ENCODE measurements around the gene GJC1.
"Not testable (repeated sequence)": the region's sequence is repeated elsewhere in the genome, so short reads cannot be mapped to it uniquely, and the experiment has no call there.

- TF ChIP-seq, protein P1, sequence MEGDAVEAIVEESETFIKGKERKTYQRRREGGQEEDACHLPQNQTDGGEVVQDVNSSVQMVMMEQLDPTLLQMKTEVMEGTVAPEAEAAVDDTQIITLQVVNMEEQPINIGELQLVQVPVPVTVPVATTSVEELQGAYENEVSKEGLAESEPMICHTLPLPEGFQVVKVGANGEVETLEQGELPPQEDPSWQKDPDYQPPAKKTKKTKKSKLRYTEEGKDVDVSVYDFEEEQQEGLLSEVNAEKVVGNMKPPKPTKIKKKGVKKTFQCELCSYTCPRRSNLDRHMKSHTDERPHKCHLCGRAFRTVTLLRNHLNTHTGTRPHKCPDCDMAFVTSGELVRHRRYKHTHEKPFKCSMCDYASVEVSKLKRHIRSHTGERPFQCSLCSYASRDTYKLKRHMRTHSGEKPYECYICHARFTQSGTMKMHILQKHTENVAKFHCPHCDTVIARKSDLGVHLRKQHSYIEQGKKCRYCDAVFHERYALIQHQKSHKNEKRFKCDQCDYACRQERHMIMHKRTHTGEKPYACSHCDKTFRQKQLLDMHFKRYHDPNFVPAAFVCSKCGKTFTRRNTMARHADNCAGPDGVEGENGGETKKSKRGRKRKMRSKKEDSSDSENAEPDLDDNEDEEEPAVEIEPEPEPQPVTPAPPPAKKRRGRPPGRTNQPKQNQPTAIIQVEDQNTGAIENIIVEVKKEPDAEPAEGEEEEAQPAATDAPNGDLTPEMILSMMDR (IDR thresholded peaks at IDR 0.05; ENCODE audit: insufficient read depth, low read length, poor library complexity, severe bottlenecking): not testable (repeated sequence)
- TF ChIP-seq EZH2phosphoT487 (conservative IDR thresholded peaks at IDR 0.05; ENCODE audit: low read length): not testable (repeated sequence)
Measured at GRCh38 chr17:44755180-44755579, 74.9 kb downstream of the GJC1 start.
